ENCODE results near the gene ZFP3.
"Not testable (repeated sequence)": the region's sequence is repeated elsewhere in the genome, so short reads cannot be mapped to it uniquely, and the experiment has no call there.

Gene ZFP3

GRCh38 chr17:5132503-5133225 is 54.4 kb downstream of the ZFP3 start:
- not testable (repeated sequence) for H3K4me1 ChIP-seq (ENCODE audit: control insufficient read depth, insufficient read depth, low read length); H3K4me3 ChIP-seq (ENCODE audit: low read length); H3K27me3 ChIP-seq (ENCODE audit: control insufficient read depth, insufficient read depth, low read length); DNase-seq (ENCODE audit: low read depth, low spot score); H3K36me3 ChIP-seq (ENCODE audit: control insufficient read depth, insufficient read depth, low read length); H3K27ac ChIP-seq (ENCODE audit: low read length); H3K9me3 ChIP-seq (ENCODE audit: control insufficient read depth, insufficient read depth, low read length)
- no CpG with 5 or more reads among the region's 15 CpGs for WGBS (ENCODE audit: insufficient coverage, insufficient read length)

- no peak for DNase-seq (ENCODE audit: low read depth, low spot score)
- Histone ChIP-seq H3K4me1 (ENCODE audit: control insufficient read depth, insufficient read depth, low read length) (no peaks in the 10 kb centered on the region), H3K27me3 (ENCODE audit: control insufficient read depth, insufficient read depth, low read length) (no peaks in the 10 kb centered on the region), H3K9me3 (ENCODE audit: control insufficient read depth, insufficient read depth, low read length) (no peaks in the 10 kb centered on the region), H3K4me3 (ENCODE audit: low read length) (no peak overlapping the region), H3K27ac (ENCODE audit: low read length) (no peak overlapping the region), H3K36me3 (ENCODE audit: control insufficient read depth, insufficient read depth, low read length) (no peaks in the 10 kb centered on the region)
- WGBS (ENCODE audit: insufficient coverage, insufficient read length): no CpG with 5 or more reads among the region's 8 CpGs
These were observed 55.0 kb downstream of the ZFP3 start for GRCh38 chr17:5133311-5133710.

- not testable (repeated sequence) for H3K9me3 ChIP-seq (ENCODE audit: control insufficient read depth, insufficient read depth, low read length); H3K4me1 ChIP-seq (ENCODE audit: control insufficient read depth, insufficient read depth, low read length); H3K36me3 ChIP-seq (ENCODE audit: control insufficient read depth, insufficient read depth, low read length); H3K27ac ChIP-seq (ENCODE audit: low read length); DNase-seq (ENCODE audit: low read depth, low spot score); H3K27me3 ChIP-seq (ENCODE audit: control insufficient read depth, insufficient read depth, low read length); H3K4me3 ChIP-seq (ENCODE audit: low read length)
- WGBS (ENCODE audit: insufficient coverage, insufficient read length): no CpG with 5 or more reads among the region's 8 CpGs
These were observed 55.7 kb downstream of the ZFP3 start for GRCh38 chr17:5133961-5134360.

- not testable (repeated sequence) for H3K4me3 ChIP-seq (ENCODE audit: low read length); DNase-seq (ENCODE audit: low read depth, low spot score); H3K4me1 ChIP-seq (ENCODE audit: control insufficient read depth, insufficient read depth, low read length); H3K27me3 ChIP-seq (ENCODE audit: control insufficient read depth, insufficient read depth, low read length); H3K36me3 ChIP-seq (ENCODE audit: control insufficient read depth, insufficient read depth, low read length); H3K9me3 ChIP-seq (ENCODE audit: control insufficient read depth, insufficient read depth, low read length); H3K27ac ChIP-seq (ENCODE audit: low read length)
- WGBS (ENCODE audit: insufficient coverage, insufficient read length): no CpG with 5 or more reads among the region's 11 CpGs
These were observed 56.3 kb downstream of the ZFP3 start for GRCh38 chr17:5134571-5134970.

GRCh38 chr17:5135131-5135712 is 57.0 kb downstream of the ZFP3 start:
- H3K27me3 ChIP-seq (ENCODE audit: control insufficient read depth, insufficient read depth, low read length); H3K27ac ChIP-seq (ENCODE audit: low read length); H3K9me3 ChIP-seq (ENCODE audit: control insufficient read depth, insufficient read depth, low read length); H3K4me3 ChIP-seq (ENCODE audit: low read length); H3K36me3 ChIP-seq (ENCODE audit: control insufficient read depth, insufficient read depth, low read length); DNase-seq (ENCODE audit: low read depth, low spot score); H3K4me1 ChIP-seq (ENCODE audit: control insufficient read depth, insufficient read depth, low read length): not testable (repeated sequence)
- no CpG with 5 or more reads among the region's 8 CpGs for WGBS (ENCODE audit: insufficient coverage, insufficient read length)

- WGBS (ENCODE audit: insufficient coverage, insufficient read length): no CpG with 5 or more reads among the region's 14 CpGs
- Histone ChIP-seq H3K36me3 (ENCODE audit: control insufficient read depth, insufficient read depth, low read length) (no peaks in the 10 kb centered on the region), H3K4me3 (ENCODE audit: low read length) (no peak overlapping the region), H3K4me1 (ENCODE audit: control insufficient read depth, insufficient read depth, low read length) (no peaks in the 10 kb centered on the region), H3K27ac (ENCODE audit: low read length) (no peak overlapping the region), H3K27me3 (ENCODE audit: control insufficient read depth, insufficient read depth, low read length) (no peaks in the 10 kb centered on the region), H3K9me3 (ENCODE audit: control insufficient read depth, insufficient read depth, low read length) (no peaks in the 10 kb centered on the region)
- no peak for DNase-seq (ENCODE audit: low read depth, low spot score)
These were observed 57.7 kb downstream of the ZFP3 start for GRCh38 chr17:5135726-5136579.

- H3K36me3 ChIP-seq (ENCODE audit: control insufficient read depth, insufficient read depth, low read length); H3K27ac ChIP-seq (ENCODE audit: low read length); H3K4me3 ChIP-seq (ENCODE audit: low read length); H3K4me1 ChIP-seq (ENCODE audit: control insufficient read depth, insufficient read depth, low read length); H3K27me3 ChIP-seq (ENCODE audit: control insufficient read depth, insufficient read depth, low read length); DNase-seq (ENCODE audit: low read depth, low spot score); H3K9me3 ChIP-seq (ENCODE audit: control insufficient read depth, insufficient read depth, low read length): not testable (repeated sequence)
- no CpG with 5 or more reads among the region's 14 CpGs for WGBS (ENCODE audit: insufficient coverage, insufficient read length)
These were observed 58.5 kb downstream of the ZFP3 start for GRCh38 chr17:5136580-5137412.

GRCh38 chr17:5137511-5138197 is 59.4 kb downstream of the ZFP3 start:
- H3K27ac ChIP-seq (ENCODE audit: low read length); H3K27me3 ChIP-seq (ENCODE audit: control insufficient read depth, insufficient read depth, low read length); H3K4me3 ChIP-seq (ENCODE audit: low read length); DNase-seq (ENCODE audit: low read depth, low spot score); H3K9me3 ChIP-seq (ENCODE audit: control insufficient read depth, insufficient read depth, low read length); H3K36me3 ChIP-seq (ENCODE audit: control insufficient read depth, insufficient read depth, low read length); H3K4me1 ChIP-seq (ENCODE audit: control insufficient read depth, insufficient read depth, low read length): not testable (repeated sequence)
- no CpG with 5 or more reads among the region's 15 CpGs for WGBS (ENCODE audit: insufficient coverage, insufficient read length)

- not testable (repeated sequence) for H3K4me3 ChIP-seq (ENCODE audit: low read length); DNase-seq (ENCODE audit: low read depth, low spot score); H3K27ac ChIP-seq (ENCODE audit: low read length); H3K4me1 ChIP-seq (ENCODE audit: control insufficient read depth, insufficient read depth, low read length); H3K36me3 ChIP-seq (ENCODE audit: control insufficient read depth, insufficient read depth, low read length); H3K27me3 ChIP-seq (ENCODE audit: control insufficient read depth, insufficient read depth, low read length); H3K9me3 ChIP-seq (ENCODE audit: control insufficient read depth, insufficient read depth, low read length)
- no CpG with 5 or more reads among the region's 9 CpGs for WGBS (ENCODE audit: insufficient coverage, insufficient read length)
These were observed 59.9 kb downstream of the ZFP3 start for GRCh38 chr17:5138198-5138544.
